Fibroblast of skin of back (primary cell): Measurements from ENCODE around the gene LPAR1.

ENCODE experiments used
- DNase-seq: peaks from one replicate; pipeline ENCODE4 v3.0.0-alpha.2; 2013

The LPAR1 gene

DNA sequence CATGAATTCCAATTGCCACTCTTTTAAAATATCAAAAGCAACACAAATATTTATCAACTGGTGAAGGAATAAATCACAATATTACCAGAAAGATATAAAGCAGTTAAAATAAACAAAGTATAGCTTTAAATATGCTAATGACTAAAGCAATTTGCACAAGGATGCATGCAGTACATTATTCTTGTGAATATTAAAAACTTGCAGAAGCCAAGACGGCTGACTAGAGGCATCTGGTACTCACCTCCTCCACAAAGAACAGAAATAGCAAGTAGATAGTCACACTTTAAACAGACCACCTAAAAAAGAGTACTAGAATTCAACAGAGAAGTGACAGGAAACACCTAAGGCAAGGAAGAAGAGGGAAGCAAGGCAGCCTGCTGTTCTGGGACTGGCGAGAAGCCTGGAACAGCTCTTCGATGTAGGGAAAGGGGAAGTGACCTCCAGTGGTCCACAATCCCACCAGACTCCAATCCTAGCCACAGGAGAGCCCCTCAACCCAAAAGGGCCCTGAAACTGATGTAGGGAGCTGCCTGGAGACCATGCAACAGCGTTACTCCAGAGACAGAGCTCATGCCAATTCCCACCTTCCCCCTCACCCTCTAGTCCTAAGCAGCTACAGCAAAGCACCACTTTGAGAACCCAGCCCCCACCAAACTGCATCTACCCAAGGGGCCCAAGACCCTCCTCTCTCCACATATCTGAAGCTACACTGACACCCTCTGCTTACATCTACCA is 86.3 kb downstream of the LPAR1 start:
- DNase-seq: no peak

- peak; percentile 76 for DNase-seq
These were observed 88.1 kb downstream of the LPAR1 start for GRCh38 chr9:110950041-110950645.

GRCh38 chr9:110949081-110949480 is 89.2 kb downstream of the LPAR1 start:
- no peak for DNase-seq

DNA sequence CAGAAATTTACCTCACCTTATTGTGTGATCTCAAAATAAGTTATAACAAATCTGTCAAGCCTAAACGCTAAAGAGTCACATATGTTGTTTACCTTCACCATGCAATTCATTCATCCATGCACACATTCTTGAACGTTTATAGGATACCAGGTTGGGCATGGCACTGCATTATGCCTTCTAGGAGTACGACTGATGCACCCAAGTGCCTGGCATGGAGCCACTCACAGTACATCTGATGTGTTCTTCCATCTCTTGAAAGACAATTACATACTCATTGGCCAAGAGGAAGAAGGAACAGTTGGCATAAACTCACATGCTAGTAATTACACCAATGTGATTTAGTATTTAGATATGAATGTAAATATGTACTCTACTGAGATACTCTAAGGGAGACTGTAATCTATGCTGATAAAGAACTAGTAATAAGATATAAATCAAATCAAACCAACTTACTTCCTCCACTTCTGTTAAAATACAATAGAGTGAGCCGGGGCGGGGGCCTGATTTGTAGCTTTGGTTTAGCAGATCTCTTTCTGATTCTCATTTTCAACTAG is 90.7 kb downstream of the LPAR1 start:
- no peak for DNase-seq

DNA sequence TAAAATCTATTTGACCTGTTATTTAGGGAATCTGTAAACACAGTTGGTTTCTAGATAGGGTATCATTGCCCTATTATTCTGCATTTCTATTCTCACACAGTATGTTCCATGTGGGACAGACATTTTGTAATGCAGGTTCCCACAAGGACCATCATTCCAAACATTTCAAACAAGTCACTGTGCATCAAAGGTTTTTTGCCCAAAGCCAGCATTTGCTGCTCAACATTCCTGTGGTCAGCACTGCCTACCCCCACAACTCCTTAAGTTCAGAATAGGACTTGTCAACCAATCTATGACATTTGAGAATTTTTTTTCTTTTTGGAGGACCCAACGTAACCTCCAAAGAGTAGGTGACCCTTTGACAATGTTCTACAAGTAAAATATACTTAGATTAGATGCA is 95.7 kb downstream of the LPAR1 start:
- peak; percentile 90 for DNase-seq

DNA sequence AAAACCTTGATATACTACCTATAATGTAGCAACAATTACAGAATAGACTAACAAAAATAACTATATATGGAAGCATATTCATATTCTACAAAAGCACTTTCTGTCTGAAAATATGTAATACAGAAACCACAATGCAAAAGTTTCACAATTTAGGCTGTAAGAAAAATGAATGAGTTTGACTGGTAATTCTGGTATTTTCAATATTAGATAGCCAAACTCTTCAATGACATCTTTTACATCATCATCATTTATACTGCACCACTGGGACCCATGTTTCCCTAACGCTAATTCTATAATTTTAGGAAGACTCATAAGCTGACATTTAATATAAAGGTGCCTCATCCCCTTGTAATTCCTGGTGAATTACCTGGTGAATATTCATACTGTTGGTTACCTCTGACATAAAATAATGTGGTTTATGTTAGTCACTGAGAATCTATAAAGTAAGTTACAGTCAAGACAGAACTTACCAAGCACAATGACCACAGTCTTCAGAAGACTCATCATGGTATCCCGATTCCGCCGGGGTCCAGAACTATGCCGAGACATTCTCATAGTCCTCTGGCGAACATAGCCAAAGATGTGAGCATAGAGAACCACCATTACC is 97.2 kb downstream of the LPAR1 start:
- no peak for DNase-seq

- DNase-seq: no peak
These were observed 98.7 kb downstream of the LPAR1 start for GRCh38 chr9:110939573-110939972.

- no peak for DNase-seq
These were observed 99.2 kb downstream of the LPAR1 start for GRCh38 chr9:110939047-110939446.

GRCh38 chr9:110938242-110938641 is 100.0 kb downstream of the LPAR1 start:
- DNase-seq: no peak

DNA sequence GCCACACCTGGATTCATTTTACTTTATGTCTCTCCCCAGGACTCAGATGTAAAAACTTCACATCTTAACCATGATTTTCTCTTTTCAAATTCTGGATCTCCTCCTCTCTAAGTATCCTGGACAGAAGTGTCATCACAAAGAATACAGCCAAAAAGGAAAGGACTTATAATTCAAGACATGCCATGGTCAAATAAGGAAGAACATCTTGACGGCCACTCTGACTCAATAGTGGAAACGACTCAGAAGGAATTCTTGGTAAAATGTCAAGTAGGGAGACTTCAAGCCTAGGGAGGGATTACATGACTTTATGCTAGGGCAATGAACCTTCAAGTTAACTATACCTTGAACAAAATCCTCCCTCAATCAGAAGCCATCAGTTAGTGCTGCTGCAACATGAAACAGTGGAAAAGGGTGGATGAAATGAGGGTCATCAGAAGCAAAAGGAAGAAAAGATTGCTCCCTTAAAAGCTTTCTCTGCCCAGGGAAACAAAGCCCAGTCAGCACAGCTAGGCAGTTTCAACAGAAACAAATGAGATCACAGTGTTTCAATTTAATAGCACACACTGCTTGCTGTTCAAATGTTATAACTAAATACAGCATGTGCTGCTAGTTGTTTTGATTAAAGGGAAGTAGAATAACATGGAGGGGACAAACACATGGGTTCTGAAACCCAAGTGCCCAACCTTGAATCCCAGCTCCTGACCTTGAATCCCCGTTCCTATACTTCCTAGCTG is 101.4 kb downstream of the LPAR1 start:
- DNase-seq: peak; percentile 98

GRCh38 chr9:110936237-110936636 is 102.0 kb downstream of the LPAR1 start:
- DNase-seq: peak; percentile 58

DNA sequence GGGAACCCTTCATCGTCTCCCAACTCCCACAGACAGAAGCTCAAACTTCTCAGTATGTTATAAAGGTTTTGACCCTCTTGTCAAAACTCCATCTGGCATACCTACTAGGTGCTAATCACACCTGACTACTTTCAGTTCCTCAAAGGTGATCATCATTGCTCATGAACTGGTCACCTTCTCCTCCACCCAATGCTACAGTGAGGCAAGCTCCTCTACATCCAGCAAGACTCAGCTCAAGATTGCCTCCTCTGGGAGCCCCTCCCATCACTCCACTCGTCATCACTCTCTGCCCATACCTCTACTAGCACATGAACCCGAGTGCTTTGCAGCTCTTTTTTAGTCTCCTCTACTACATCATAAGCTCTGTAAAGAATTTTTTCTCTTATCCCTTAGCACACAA is 102.4 kb downstream of the LPAR1 start:
- DNase-seq: peak; percentile 51

GRCh38 chr9:110933350-110934001 is 104.8 kb downstream of the LPAR1 start:
- no peak for DNase-seq

DNA sequence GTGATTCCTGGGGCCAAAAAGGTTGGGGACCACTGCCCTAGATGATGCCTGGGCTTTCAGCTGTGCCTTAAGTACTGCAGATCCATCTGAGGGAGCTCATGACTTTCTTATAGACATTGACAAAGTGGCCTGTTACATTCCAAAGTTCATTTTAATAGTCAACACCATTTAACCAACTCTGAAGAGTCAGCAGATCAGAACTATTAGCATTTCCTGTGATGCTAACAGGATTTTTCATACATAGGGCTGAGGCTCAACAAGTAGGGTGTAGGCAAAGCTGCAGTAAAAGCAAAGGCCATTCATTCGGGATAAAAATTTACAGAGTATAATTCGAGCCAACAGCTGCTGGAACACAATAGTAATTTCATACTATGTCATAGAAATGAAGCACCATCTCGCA is 105.4 kb downstream of the LPAR1 start:
- DNase-seq: peak; percentile 82

DNA sequence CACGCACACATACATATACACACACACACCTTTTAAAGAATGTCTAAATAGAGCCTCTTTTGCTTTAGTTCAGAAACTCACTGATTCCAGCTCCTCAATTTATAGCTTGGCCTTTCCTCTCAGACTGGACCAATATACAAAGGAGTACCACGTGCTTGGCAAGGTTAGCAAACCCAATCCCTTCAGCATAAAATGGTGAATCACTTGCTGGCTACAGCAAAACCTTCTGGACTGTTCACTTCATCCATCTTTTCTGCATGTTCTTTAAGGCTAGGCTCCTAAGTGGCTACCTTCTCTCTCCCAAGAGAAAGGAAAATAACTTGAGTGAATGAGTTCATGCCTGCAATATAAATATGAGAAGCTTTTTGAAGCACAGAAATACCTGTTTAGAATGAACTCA is 109.7 kb downstream of the LPAR1 start:
- DNase-seq: no peak

- DNase-seq: no peak
These were observed 111.3 kb downstream of the LPAR1 start for GRCh38 chr9:110926828-110927487.

- no peak for DNase-seq
These were observed 114.7 kb downstream of the LPAR1 start for GRCh38 chr9:110923601-110924000.

- peak; percentile 65 for DNase-seq
These were observed 116.1 kb downstream of the LPAR1 start for GRCh38 chr9:110922145-110922544.

DNA sequence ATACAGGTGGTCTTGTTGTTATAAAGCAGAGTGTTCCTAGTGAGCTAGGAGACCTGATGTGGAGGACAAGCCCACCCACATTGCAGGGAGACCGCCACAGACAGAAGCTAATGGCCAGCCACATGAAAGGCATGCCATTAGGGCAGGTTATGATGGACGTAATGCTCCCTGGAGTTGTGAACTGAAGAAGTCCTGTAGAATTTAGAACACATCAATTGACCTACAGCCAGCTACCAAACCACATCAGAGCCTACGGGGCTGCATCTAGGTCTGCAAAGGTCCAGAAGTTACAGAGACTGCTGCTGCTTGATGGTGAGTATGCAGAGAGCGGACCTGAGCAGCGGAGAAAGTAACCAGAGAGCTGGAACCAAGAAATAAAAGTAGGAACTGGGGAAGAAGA is 116.6 kb downstream of the LPAR1 start:
- no peak for DNase-seq

- DNase-seq: peak; percentile 92
These were observed 118.7 kb downstream of the LPAR1 start for GRCh38 chr9:110919609-110920008.

DNA sequence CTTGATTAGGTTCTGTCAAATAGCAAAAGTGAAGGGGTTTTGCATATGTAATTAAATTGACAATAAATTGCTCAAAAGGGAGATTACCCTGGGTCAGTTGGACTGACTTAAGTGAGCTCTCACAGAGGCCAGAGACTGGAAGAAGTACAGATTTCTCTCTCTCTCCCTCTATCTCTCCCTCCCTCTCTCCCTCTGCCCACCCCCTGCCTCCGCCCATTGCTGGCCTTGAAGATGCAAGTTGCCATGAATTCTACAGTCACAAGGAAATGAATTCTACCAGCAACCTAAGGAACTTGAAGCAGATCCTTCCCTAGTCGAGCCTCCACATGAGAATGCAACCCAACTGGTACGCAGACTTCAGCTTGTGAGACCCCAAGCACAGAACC is 119.2 kb downstream of the LPAR1 start:
- DNase-seq: no peak
